Mesothelial cell of epicardium (in vitro differentiated cells): Measurements from ENCODE around the gene GOLIM4. TPM values are rescaled to one million over a fixed set of nuclear protein-coding genes. Genes with fewer than 3 reads are reported as not detected.

Source experiments
- DNase-seq, 2 experiments: peaks; one replicate each; pipeline ENCODE4 v3.0.0; 2021; ENCODE audit warnings: low spot score in 2 of 2; ENCODE audit not compliant: unreplicated experiment in 2 of 2
- H3K27ac Mint-ChIP-seq: 2 replicates; pipeline ENCODE4 v1.8.0; 2021; ENCODE audit warnings: mixed read lengths
- H3K27me3 Mint-ChIP-seq: 2 replicates; pipeline ENCODE4 v1.8.0; 2021; ENCODE audit warnings: low read depth, mixed read lengths
- H3K36me3 Mint-ChIP-seq: 2 replicates; pipeline ENCODE4 v1.8.0; 2021; ENCODE audit warnings: mixed read lengths
- H3K4me1 Mint-ChIP-seq: 2 replicates; pipeline ENCODE4 v1.8.0; 2021; ENCODE audit warnings: mixed read lengths
- H3K4me3 Mint-ChIP-seq: 2 replicates; pipeline ENCODE4 v1.8.0; 2021; ENCODE audit warnings: mild to moderate bottlenecking, moderate library complexity, mixed read lengths
- H3K9me3 Mint-ChIP-seq: 2 replicates; pipeline ENCODE4 v1.8.0; 2021; ENCODE audit warnings: mixed read lengths
- total RNA-seq: library from RNA; stranded (reverse); gene quantifications from 3 replicates; pipeline ENCODE4 v1.2.1, GENCODE V29; 2021
- TF ChIP-seq, protein P1 (sequence below): fragments of 200-600 bp; sonication (generic); IDR thresholded peaks from one replicate; pipeline ENCODE4 v1.5.0; 2021; ENCODE audit warnings: antibody characterized with exemption; ENCODE audit not compliant: unreplicated experiment

The GOLIM4 gene
- total RNA-seq, 1 donor from 2014 or later: 93.7 TPM

GRCh38 chr3:168036619-168037018 is 59.1 kb downstream of the GOLIM4 start:
- Mint-ChIP-seq H3K9me3 (peaks cover 5% of the 10 kb centered on the region), H3K27ac (no peak overlapping the region), H3K36me3 (peaks cover 48% of the 10 kb centered on the region), H3K4me1 (peaks cover 17% of the 10 kb centered on the region), H3K27me3 (no peaks in the 10 kb centered on the region), H3K4me3 (no peak overlapping the region)
- TF ChIP-seq, protein P1, sequence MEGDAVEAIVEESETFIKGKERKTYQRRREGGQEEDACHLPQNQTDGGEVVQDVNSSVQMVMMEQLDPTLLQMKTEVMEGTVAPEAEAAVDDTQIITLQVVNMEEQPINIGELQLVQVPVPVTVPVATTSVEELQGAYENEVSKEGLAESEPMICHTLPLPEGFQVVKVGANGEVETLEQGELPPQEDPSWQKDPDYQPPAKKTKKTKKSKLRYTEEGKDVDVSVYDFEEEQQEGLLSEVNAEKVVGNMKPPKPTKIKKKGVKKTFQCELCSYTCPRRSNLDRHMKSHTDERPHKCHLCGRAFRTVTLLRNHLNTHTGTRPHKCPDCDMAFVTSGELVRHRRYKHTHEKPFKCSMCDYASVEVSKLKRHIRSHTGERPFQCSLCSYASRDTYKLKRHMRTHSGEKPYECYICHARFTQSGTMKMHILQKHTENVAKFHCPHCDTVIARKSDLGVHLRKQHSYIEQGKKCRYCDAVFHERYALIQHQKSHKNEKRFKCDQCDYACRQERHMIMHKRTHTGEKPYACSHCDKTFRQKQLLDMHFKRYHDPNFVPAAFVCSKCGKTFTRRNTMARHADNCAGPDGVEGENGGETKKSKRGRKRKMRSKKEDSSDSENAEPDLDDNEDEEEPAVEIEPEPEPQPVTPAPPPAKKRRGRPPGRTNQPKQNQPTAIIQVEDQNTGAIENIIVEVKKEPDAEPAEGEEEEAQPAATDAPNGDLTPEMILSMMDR: no peak
- no peak for DNase-seq

GRCh38 chr3:168034152-168034928 is 61.4 kb downstream of the GOLIM4 start:
- Mint-ChIP-seq H3K4me3 (no peak overlapping the region), H3K9me3 (peaks cover 5% of the 10 kb centered on the region), H3K27ac (peak overlapping the region; percentile 74), H3K4me1 (peaks cover 24% of the 10 kb centered on the region), H3K36me3 (peaks cover 48% of the 10 kb centered on the region), H3K27me3 (no peaks in the 10 kb centered on the region)
- no peak for DNase-seq
- TF ChIP-seq, protein P1: no peak

DNA sequence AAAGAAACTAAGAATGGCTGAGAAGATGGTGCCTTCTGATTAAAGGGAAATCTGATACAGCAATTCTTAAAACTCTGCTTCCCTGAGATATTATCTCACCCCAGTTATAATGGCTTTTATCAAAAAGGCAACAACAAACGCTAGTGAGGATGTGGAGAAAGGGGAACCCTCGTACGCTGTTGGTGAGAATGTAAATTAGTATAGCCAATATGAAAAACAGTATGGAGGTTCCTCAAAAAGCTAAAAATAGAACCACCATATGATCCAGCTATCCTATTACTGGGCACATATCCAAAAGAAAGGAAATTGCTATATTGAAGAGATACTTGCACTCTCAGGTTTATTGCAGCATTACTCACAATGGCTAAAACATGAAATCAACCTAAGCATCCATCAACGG is 65.1 kb downstream of the GOLIM4 start:
- Mint-ChIP-seq H3K36me3 (peaks cover 55% of the 10 kb centered on the region), H3K9me3 (peaks cover 5% of the 10 kb centered on the region), H3K4me1 (peaks cover 26% of the 10 kb centered on the region)

GRCh38 chr3:168029705-168030104 is 66.0 kb downstream of the GOLIM4 start:
- Mint-ChIP-seq H3K4me1 (peaks cover 27% of the 10 kb centered on the region), H3K27ac (peak overlapping the region; percentile 30), H3K4me3 (no peak overlapping the region), H3K9me3 (no peaks in the 10 kb centered on the region), H3K27me3 (no peaks in the 10 kb centered on the region), H3K36me3 (peaks cover 53% of the 10 kb centered on the region)
- DNase-seq: no peak
- TF ChIP-seq, protein P1: no peak

More for the DNA sequence above, 65.1 kb downstream of the GOLIM4 start:
- no peak overlapping the region for H3K4me3 Mint-ChIP-seq
- H3K27ac Mint-ChIP-seq: no peak overlapping the region
- H3K27me3 Mint-ChIP-seq: no peaks in the 10 kb centered on the region
- TF ChIP-seq, protein P1: no peak
- no peak for DNase-seq

DNA sequence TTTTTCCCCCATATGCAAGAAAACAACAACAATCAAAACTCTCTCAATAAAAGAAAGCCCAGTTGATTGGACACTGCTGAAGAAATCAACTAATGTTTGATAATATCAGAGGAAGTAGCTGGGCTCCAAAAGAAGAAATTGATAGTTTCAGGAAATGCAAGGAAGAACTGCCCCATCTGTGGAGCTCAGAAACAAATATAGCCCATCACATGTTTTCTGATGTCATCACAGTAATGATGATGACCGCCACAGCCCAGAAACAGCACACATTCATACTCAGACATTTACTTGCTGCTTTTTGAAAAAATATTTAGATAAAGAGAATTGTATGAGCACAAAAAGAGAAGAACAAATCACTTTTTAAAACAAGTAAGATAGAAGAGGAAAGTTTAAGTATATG is 67.6 kb downstream of the GOLIM4 start:
- Mint-ChIP-seq H3K36me3 (peaks cover 62% of the 10 kb centered on the region), H3K4me1 (peaks cover 18% of the 10 kb centered on the region), H3K27me3 (no peaks in the 10 kb centered on the region), H3K9me3 (no peaks in the 10 kb centered on the region), H3K27ac (no peak overlapping the region), H3K4me3 (no peak overlapping the region)
- TF ChIP-seq, protein P1: no peak
- DNase-seq: no peak
